Stimulated activated CD8-positive, alpha-beta memory T cell treated with anti-CD3 and anti-CD28 coated beads, Interleukin-7, amount 100 ng/mL, for 24 hours (primary cell): ENCODE data around the gene IBA57.

ENCODE experiments used
- DNase-seq: peaks from one replicate; pipeline ENCODE4 v3.0.0-alpha.2; 2020; ENCODE audit warnings: low read depth

Gene IBA57

DNA sequence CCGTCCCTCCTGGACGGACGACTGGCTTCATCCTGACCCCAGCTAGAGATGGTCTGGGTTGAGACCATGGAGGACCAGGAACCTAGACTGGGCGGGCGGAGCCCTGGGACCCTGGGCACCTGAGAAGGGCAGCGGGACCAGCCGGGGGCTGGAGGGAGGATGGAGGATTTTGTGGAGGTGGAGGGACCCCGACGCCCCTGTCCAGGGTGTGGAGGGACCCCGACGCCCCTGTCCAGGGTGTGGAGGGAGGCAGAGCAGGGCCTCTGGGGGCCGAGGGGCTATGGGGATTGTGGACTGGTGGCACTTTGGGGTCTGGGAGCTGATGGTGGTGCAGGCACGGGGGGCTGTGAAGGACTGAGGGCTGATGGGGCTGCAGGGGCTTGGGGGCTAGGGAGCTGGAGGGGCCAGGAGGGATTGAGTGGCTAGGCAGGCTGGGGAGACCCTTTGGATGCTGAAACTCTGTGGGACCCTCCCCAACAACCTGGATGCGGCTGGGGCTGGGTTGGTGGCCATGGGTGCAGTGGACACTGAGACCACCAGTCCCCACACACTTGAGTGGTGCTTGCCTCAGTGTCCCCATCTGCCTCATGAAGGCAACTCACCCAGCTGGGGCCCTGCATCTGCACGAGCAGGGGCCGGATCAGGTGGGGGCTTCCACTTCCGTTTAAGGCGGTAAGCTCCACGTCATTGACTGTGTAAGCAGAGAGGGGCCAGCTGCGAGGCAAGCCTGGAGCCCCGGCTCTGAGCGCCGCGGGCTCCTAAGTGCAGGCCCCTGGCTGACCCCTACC lies 8.5 kb upstream of the IBA57 start:
- DNase-seq: no peak

DNA sequence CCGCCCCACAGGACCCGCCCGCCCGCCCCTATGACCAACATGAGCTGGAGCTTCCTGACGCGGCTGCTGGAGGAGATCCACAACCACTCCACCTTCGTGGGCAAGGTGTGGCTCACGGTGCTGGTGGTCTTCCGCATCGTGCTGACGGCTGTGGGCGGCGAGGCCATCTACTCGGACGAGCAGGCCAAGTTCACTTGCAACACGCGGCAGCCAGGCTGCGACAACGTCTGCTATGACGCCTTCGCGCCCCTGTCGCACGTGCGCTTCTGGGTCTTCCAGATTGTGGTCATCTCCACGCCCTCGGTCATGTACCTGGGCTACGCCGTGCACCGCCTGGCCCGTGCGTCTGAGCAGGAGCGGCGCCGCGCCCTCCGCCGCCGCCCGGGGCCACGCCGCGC lies 7.9 kb upstream of the IBA57 start:
- DNase-seq: no peak

DNA sequence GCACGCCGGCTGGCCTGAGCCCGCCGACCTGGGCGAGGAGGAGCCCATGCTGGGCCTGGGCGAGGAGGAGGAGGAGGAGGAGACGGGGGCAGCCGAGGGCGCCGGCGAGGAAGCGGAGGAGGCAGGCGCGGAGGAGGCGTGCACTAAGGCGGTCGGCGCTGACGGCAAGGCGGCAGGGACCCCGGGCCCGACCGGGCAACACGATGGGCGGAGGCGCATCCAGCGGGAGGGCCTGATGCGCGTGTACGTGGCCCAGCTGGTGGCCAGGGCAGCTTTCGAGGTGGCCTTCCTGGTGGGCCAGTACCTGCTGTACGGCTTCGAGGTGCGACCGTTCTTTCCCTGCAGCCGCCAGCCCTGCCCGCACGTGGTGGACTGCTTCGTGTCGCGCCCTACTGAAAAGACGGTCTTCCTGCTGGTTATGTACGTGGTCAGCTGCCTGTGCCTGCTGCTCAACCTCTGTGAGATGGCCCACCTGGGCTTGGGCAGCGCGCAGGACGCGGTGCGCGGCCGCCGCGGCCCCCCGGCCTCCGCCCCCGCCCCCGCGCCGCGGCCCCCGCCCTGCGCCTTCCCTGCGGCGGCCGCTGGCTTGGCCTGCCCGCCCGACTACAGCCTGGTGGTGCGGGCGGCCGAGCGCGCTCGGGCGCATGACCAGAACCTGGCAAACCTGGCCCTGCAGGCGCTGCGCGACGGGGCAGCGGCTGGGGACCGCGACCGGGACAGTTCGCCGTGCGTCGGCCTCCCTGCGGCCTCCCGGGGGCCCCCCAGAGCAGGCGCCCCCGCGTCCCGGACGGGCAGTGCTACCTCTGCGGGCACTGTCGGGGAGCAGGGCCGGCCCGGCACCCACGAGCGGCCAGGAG lies 7.2 kb upstream of the IBA57 start:
- no peak for DNase-seq

DNA sequence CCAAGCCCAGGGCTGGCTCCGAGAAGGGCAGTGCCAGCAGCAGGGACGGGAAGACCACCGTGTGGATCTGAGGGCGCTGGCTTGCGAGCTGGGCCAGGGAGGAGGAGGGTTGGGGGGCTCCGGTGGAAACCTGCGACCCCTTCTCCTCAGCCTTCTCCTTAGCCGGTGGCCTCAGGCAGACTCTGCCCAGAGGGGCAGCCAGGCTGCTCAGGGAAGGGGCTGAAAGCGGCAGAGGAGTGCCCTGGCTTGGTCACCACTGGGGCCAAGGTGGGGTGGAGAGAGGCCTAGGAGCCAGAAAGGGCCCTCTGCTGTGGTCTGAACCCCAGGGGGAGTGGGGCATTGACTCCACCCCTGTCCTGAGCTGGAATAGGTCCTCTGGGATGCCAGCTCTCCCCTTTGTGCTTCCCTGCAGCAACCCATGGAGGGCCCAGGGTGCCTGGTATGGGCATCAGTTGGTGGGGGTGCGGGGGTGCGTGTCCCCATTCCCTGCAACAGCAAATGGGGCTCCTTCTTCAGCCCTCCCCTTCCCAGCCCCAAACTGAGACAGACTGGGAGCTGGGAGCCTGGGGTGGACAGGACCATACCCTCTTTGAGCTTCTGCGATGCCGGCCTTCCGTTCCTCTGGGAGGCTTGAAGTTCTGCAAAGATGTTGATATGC lies 6.5 kb upstream of the IBA57 start:
- no peak for DNase-seq

DNA sequence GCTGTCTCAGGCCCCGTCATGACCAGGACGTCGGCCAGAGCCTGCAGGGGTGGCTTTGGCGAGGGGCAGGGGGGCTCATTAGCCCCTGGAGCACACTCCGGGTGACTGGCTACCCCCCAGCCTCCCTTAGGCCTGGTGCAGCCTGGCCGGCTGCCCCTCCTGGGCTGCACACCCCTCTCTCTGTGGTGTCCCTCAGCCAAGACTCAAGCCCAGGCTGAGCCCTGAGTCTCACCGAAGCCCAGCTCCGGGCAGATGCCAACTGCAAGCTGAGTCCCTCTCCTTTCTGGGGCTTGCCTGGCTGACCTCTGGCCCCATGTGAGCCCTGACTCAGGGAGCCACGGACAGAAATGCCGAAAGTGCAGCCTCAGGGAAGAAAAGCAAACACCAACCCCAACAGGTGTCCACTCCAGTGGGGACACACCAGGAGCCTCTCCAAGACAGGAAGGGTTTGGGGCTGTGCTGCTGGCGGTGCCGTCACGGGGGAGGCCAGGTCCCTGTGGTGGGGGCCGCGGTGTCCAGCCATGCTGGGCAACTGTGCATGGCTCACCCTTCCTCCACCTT lies 5.3 kb upstream of the IBA57 start:
- no peak for DNase-seq

DNA sequence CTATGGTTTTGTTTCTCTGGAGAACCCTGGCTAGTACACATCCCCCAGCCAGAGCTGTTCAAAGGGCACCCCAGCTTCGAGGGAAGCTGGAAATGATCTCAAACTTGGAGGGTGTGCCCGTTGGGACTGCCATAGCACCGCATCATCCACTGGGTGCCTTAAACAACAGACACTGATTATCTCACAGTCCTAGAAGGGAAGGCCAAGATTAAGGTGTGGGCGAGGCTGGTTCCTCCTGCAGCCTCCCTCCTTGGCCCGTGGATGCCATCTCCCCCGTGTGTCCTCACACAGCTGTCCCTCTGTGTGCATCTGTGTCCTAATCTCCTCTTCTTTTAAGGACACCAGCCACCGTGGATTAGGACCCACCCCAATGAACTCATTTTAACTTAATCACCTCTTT lies 4.2 kb upstream of the IBA57 start:
- no peak for DNase-seq

DNA sequence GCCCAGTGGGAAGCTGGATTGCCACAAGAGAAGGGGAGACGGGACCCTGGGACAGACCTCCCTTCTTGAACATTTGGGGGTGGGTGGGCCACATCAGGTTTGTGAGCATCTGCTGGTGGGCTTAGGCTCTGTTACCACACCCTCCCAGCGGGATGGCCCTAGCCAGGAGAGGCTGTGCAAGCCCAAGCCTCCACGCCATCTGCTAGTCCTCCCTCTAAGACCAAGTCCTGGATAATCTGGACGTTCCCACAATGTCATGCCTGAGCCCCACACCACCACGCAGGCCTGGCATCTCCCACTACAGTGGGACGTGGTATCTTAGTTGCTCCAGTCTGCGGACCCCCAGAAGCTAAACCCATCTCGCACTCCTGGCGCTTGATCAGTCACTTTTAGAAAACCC lies 3.7 kb upstream of the IBA57 start:
- DNase-seq: no peak

DNA sequence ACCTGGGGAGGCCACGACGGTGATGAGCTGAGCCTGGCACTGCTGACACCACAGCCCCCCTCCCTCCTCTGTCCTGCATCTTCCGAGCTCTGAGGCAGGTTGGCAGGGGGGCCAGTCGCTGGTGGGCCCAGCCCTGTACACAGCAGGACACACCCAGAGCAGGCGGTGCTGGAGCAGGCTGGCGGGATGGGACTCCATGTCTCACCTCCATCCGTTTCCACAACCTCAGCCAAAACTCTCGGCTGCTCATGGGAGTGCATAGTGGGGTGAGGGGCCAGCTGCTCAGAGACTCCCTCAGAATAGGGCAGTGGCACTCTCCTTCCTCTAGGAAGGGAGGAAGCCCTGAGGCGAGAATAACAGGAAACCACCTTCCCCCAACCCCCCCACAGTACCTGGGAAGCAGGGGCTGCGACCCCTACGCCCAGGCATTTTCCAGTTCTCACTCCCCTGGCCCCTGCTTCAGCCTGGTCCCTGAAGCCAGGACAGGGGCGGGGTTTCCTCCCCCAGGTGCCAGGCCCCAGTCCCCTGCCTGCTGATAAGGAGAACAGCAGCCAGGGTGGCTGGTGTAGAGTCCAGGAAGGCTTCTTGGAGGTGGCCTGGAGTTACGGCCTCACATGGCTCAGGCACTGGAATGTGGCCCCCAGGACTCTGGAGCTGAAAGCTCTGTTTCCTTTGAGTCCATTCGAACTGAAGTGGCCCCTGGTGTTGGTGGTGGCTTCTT lies 3.2 kb upstream of the IBA57 start:
- DNase-seq: no peak

DNA sequence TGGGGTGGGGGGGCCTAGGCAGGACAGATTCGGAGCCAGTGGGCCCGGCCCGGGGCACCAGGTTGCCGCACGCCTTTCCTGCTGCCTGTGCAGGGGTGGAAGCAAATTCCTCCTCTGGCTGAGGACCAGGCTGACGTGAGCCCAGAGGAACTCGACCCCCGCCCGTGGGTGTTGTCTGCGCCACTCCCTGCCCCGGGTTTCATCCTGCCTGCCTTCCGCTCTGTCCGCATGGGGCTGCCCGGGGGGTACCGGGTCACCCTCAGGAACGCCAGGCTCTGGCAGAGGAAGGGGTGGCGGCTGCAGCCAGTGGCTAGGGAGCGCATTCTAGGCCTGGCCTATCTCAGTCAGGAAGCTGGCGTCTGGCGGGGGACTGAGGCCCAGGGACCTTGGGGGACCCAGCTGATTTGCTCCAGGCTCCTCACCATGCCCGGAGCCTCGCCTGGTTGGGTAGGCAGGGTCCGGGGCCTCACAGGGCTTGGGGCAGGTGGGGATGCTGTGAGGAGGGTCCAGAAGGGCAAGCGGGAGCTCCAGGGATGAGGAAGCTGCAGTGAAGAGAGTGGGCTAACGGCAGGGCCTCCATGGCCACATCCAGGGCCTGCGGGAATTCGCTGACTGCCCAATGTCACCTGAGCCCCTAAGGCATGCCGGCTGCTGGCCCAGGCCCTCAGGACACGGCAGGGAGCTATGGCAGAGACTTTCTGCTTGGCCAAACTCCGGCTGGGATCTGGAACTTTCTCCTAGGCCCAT lies 2.4 kb upstream of the IBA57 start:
- DNase-seq: no peak

DNA sequence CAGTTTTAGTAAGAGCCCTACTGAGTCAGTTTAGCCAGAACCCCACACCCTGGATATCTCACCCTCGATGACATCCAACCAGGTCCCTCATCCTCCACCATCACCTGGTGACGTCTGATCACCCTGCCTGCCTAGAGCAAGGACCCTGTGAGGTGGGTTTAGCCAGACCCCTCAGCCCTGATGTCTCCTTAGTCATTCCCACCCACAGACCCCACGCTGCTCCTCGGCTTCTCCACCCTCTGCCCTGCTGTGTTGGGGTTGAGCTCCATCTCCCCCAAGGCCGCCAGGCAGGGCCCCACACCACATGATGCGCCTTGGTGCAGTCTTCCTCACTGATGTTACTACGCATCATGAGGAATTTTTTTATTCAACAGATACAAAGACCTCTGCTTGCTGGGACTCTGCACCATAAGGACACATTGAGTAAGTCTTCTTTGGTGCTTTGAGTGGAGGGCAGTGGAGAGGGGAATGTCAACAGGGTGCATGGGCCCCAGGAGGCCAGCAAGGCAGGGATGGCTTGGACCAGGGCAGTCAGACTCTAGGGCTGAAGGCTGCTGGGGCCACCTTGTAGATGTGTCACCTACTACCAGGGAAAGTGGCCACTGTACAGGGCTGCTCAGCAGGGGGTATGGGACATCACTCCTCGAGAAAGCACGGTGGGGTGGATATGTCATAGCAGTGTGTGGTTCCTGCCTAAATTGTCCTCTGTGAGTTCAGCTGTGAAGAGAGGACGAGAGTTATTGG lies 1.7 kb upstream of the IBA57 start:
- no peak for DNase-seq

DNA sequence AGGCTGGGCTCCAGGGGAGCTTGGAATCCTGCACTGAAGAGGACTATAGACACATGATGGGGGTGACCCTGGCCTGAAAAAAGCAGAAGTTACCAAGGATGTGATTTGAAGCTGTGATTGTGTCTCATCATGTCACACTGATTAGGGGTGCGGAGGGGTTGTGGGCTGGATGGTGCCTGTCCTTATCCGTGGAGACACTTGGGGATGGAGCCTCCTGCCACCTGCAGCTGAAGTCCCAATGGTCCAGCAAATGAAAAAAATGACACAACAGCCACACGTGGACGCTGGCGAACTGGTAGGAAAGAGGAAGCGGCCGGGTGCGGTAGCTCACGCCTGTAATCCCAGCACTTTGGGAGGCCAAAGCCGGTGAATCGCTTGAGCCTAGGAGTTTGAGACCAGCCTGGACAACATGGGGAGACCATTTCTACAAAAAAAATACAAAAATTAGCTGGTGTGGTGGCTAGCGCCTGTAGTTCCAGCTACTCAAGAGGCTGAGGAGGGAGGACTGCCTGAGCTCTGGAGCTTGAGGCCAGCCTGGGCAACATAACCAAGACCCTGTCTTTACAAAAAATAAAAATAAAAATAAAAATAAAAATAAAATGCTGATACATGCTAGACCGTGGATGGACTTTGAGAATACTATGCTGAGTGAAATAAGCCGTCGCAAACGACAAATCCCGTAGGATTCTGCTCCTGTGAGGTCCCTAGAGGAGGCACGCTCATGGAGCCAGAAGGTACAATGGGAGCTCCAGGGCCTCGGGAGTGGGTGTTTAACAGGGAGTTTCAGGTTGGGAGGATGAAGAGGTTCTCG lies 838 bp upstream of the IBA57 start:
- no peak for DNase-seq

DNA sequence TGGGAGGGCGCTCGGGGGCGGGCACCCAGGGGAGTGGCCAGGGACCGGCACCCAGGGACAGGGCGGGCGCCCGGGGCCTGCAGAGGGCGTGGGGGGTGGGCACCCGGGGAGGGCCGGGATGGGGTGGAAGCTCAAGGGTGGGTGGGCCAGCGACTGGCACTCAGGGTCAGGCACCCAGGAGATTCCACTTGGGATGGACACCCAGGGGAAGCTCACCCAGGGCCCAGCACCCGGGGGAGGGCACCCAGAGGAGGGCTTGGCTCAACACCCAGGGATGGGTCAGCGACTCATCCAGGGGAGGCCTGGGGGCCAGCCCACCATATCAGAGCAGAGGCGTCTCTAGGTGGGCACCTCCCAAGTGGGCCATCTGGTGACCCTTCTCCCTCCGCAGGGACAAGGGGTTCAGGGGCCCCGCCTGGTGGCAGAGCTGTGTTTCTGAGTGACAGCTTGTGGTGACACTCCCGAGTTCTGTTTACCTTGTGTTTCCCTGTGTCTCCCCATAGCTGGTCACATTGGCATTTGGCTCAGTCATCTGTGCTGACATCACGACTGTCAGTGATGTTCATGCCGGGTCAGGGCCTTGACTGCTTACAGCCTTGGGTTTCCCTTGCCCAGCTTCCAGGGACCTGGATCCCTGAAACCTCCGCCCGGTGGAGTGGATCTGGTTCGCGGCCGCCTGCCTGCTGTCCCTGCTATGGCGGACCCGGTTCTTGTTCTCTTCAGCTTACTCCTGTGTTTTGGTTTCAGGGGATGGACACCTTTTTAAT lies 749 bp downstream of the IBA57 start:
- DNase-seq: peak; percentile 20

DNA sequence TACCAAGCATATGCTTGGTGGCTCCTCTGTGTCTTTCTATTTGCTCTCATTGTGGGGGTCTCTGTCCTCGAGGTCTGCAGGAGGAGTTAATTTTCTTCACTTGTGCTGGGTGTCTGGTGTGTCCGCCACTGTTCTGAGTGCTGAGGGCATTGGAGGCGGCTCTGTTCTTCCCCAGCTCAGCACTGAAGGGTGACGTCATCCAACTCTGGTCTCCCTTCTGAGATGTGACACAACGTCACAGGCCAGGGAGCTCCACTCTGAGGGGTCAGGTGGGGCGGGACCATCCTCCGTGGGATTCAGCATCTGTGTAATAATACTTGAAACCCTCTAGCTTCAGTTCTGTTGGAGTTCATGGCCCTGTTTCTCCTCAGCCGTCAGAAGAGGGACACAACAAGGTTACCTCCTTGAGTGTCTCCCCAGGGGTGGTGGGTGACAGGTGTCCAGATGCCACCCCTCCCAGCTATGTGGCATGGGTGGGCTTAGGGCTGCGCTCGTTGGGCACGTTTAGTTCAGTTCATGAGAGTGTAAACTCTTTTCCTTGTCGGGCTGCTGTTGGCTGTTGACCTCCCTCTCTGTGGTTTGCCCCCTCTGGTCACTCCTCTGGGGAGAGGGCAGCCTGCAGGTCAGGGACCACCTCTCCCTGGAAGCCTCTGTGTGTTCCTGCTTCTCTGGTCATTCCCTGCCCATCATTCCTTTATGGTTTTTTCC lies 3.1 kb downstream of the IBA57 start:
- no peak for DNase-seq

DNA sequence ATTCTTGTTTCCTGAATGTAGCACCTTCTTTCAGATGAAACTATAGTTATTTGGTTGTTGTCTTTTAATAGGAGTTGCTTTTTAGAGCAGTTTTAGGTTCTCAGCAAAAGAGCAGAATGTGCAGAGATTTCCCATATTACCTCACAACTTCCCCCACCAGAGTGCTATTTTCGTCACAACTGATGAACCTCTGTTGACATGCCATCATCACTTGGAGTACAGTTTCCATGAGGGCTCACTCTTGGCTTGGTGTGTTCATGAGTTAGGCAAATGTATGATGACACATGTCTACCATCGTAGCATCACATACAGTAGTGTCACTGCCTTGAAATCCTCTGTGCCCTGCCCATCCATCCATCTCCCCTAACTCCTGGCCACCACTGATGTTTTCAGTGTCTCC lies 3.7 kb downstream of the IBA57 start:
- no peak for DNase-seq

DNA sequence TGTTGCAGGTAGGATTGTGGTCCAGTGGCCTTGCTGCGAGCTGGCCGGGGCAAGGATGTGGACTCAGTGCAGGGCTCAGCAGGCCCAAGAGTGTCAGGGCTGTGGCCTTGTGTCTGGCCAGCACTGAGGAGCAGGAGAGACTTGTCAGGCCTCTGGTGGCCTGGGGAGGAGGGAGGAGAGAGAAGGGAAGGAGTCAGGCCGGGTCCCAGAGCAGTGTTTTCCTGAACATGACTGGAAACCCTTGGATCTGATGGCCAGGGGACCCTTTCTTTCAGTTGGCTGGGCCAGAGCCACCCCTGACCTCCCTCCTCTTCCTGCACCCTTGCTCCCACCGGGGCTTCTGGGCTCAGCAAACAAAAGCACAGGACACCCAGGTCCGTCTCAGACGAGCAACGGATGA lies 5.1 kb downstream of the IBA57 start:
- no peak for DNase-seq

DNA sequence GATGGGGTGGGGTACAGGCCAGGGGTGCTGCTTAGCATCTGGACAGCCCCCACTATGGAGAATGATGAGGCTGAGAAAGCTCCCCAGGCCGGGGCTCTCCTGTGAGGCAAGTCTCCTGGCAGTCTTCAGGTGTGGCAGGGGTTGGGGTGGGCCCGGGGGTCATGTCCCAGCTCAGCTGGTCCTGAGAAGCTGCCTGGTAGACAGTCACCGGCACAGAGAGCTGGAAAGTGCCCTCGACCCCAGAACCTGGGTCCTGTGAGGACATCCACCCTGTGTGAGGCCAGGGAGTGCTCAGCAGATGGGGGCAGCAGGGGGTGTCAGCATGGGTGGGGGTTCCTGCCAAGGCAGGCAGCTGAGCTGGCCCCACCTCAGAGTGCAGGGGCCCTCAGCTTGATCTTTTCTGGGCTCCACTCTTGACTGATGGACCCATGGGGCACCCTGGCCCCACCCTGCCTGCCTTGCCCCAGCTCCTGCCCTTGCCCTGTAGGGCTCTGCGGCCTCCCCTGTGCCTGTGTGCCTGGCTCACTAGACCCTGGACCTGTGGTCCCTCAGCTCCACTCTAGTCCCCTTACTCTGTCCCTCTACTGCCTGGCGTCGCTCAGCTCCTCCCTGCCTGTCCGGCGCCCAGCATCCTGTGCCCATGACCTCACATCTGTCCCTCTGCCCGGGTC lies 5.8 kb downstream of the IBA57 start:
- DNase-seq: no peak
